H1 (cell line): ENCODE data around the gene GRIA4. TPM values are rescaled to one million over a fixed set of nuclear protein-coding genes. Genes with fewer than 3 reads are reported as not detected.

Experiments
- CHD7 ChIP-seq: fragments of 300-600 bp; sonication (generic); IDR thresholded peaks from 2 replicates; pipeline ENCODE4 v1.7.1; 2012; ENCODE audit warnings: low read length, moderate library complexity, mild to moderate bottlenecking, inconsistent platforms; ENCODE audit not compliant: insufficient replicate concordance
- CTBP2 ChIP-seq: IDR thresholded peaks from 2 replicates; pipeline ENCODE4 v1.7.0; 2011; ENCODE audit warnings: borderline replicate concordance, mild to moderate bottlenecking, moderate library complexity, mixed read lengths, low read length; ENCODE audit not compliant: insufficient read depth, insufficient read length
- E2F6 ChIP-seq: IDR thresholded peaks from 2 replicates; pipeline ENCODE4 v1.6.1; 2012; ENCODE audit warnings: inconsistent platforms
- EGR1 ChIP-seq: IDR thresholded peaks from 2 replicates; pipeline ENCODE4 v1.6.1; 2011; ENCODE audit warnings: low read depth, low read length, borderline replicate concordance
- SAP30 ChIP-seq: fragments of 300-600 bp; sonication (generic); IDR thresholded peaks from 2 replicates; pipeline ENCODE4 v1.7.1; 2012; ENCODE audit warnings: low read length, moderate library complexity, mild to moderate bottlenecking, inconsistent platforms; ENCODE audit not compliant: insufficient read depth, insufficient replicate concordance
- TBP ChIP-seq: IDR thresholded peaks from 2 replicates; pipeline ENCODE4 v1.6.1; 2011; ENCODE audit warnings: low read depth, low read length, improper control_type of control experiment
- YY1 ChIP-seq: IDR thresholded peaks from 2 replicates; pipeline ENCODE4 v1.6.1; 2011; ENCODE audit warnings: low read depth, mild to moderate bottlenecking, low read length
- ZNF274 ChIP-seq: IDR thresholded peaks from 2 replicates; pipeline ENCODE4 v1.7.0; 2012; ENCODE audit warnings: low read length, borderline replicate concordance; ENCODE audit errors: extremely low read depth
- polyA plus RNA-seq, 7 experiments: library from polyadenylated mRNA; depleted of rRNA in 3 of 7; stranded (reverse) in 5 of 7; unstranded in 2 of 7; fragments of >200 nt in 5 of 7; fragments of 200-250 nt in 2 of 7; gene quantifications; 1 replicate in 5 of 7; 2 replicates in 1 of 7; 4 replicates in 1 of 7; pipeline versions ENCODE4 v1.2.1 to v1.2.3, GENCODE V29; 2011 to 2013; ENCODE audit warnings: missing spikeins in 2 of 7, mixed read lengths in 2 of 7
- total RNA-seq: library from RNA; stranded (reverse); fragmentation: NEBNext Ultra II Directional; extraction: Animal tissue kit (Norgen Biotek cat#: 25700); gene quantifications from 2 replicates; pipeline ENCODE4 v1.2.1, GENCODE V29; 2021

The GRIA4 gene
- total and polyA plus RNA-seq, 2 of the 8 experiments (the other 6 are each of a cell fraction or from before 2014, with no cell fraction given): 12.5 to 21.8 TPM

- TF ChIP-seq CHD7 (no peak), EGR1 (no peak), E2F6 (no peak), SAP30 (no peak), TBP (no peak), YY1 (no peak), CTBP2 (no peak), ZNF274 (no peak)
These were observed 147.2 kb downstream of the GRIA4 start (continued) for GRCh38 chr11:105757107-105757506.
